ENCODE measurements around the gene DPRX. TPM values are rescaled to one million over a fixed set of nuclear protein-coding genes. Genes with fewer than 3 reads are reported as not detected.
A peak's percentile ranks its signal among the peaks of the same experiment; 100 is the strongest.

The DPRX gene
- total RNA-seq, 1 donor from 2014 or later: not detected

- Histone ChIP-seq H3K27ac (no peak overlapping the region), H3K27me3 (no peaks in the 10 kb centered on the region), H3K9me3 (no peaks in the 10 kb centered on the region), H3K4me1 (no peaks in the 10 kb centered on the region), H3K36me3 (no peaks in the 10 kb centered on the region), H3K4me3 (no peak overlapping the region)
- TF ChIP-seq CTCF (IDR thresholded peaks at IDR 0.05): no peak
- intact Hi-C loops (cut with DNase I): no loop called here
- ATAC-seq (no peak), DNase-seq (no peak)
These were observed 18.9 kb upstream of the DPRX start for GRCh38 chr19:53612762-53613526.

GRCh38 chr19:53621885-53622740 lies 9.7 kb upstream of the DPRX start:
- Histone ChIP-seq H3K27me3 (no peaks in the 10 kb centered on the region), H3K9me3 (no peaks in the 10 kb centered on the region), H3K36me3 (no peaks in the 10 kb centered on the region), H3K4me1 (peaks cover 4% of the 10 kb centered on the region), H3K4me3 (no peak overlapping the region), H3K27ac (peak overlapping the region; percentile 42)
- ATAC-seq (no peak), DNase-seq (no peak)
- TF ChIP-seq CTCF (IDR thresholded peaks at IDR 0.05): no peak
- intact Hi-C loops (cut with DNase I): no loop called here

GRCh38 chr19:53624771-53625545 lies 6.8 kb upstream of the DPRX start:
- no peaks in the 10 kb centered on the region for H3K9me3 ChIP-seq
- H3K27ac ChIP-seq: no peak overlapping the region
- intact Hi-C loops (cut with DNase I): no loop called here
- H3K27me3 ChIP-seq: no peaks in the 10 kb centered on the region
- no peak overlapping the region for H3K4me3 ChIP-seq
- H3K36me3 ChIP-seq: no peaks in the 10 kb centered on the region
- ATAC-seq (peak; percentile 37), DNase-seq (no peak)
- TF ChIP-seq CTCF (IDR thresholded peaks at IDR 0.05): no peak
- H3K4me1 ChIP-seq: peaks cover 4% of the 10 kb centered on the region

GRCh38 chr19:53626486-53626885 lies 5.3 kb upstream of the DPRX start:
- no peaks in the 10 kb centered on the region for H3K9me3 ChIP-seq
- no peak for TF ChIP-seq CTCF (IDR thresholded peaks at IDR 0.05)
- H3K27me3 ChIP-seq: no peaks in the 10 kb centered on the region
- H3K27ac ChIP-seq: no peak overlapping the region
- ATAC-seq (no peak), DNase-seq (no peak)
- peaks cover 4% of the 10 kb centered on the region for H3K4me1 ChIP-seq
- H3K4me3 ChIP-seq: no peak overlapping the region
- no peaks in the 10 kb centered on the region for H3K36me3 ChIP-seq
- intact Hi-C loops (cut with DNase I): no loop called here

GRCh38 chr19:53626976-53627375 lies 4.8 kb upstream of the DPRX start:
- peaks cover 1% of the 10 kb centered on the region for H3K4me1 ChIP-seq
- intact Hi-C loops (cut with DNase I): no loop called here
- H3K9me3 ChIP-seq: no peaks in the 10 kb centered on the region
- H3K27me3 ChIP-seq: no peaks in the 10 kb centered on the region
- no peak overlapping the region for H3K4me3 ChIP-seq
- H3K27ac ChIP-seq: no peak overlapping the region
- ATAC-seq: no peak
- DNase-seq: no peak
- H3K36me3 ChIP-seq: no peaks in the 10 kb centered on the region
- no peak for TF ChIP-seq CTCF (IDR thresholded peaks at IDR 0.05)

Data from upper lobe of right lung (tissue), 1 donor.